SK-N-MC (cell line): ENCODE data around the gene TPO.
"Not testable (repeated sequence)": the region's sequence is repeated elsewhere in the genome, so short reads cannot be mapped to it uniquely, and the experiment has no call there.

Source experiments
- DNase-seq: peaks from one replicate; pipeline ENCODE4 v3.0.0-alpha.2; 2011; ENCODE audit warnings: low read depth, low spot score
- H3K27ac ChIP-seq: fragments of 200-600 bp; sonication (generic); 2 replicates; pipeline ENCODE4 v1.5.1; 2016; ENCODE audit warnings: mixed run types
- H3K36me3 ChIP-seq: fragments of 200-600 bp; sonication (generic); 2 replicates; pipeline ENCODE4 v1.6.1; 2017; ENCODE audit warnings: antibody characterized with exemption, low read length, mixed read lengths; ENCODE audit not compliant: insufficient read depth
- H3K4me3 ChIP-seq: fragments of 200-600 bp; sonication (generic); 2 replicates; pipeline ENCODE4 v1.5.1; 2016
- H3K9ac ChIP-seq: fragments of 200-600 bp; sonication (generic); 2 replicates; pipeline ENCODE4 v1.8.0; 2017; ENCODE audit warnings: mixed run types, mixed read lengths; ENCODE audit not compliant: insufficient read length
- H3K9me3 ChIP-seq: fragments of 200-600 bp; sonication (generic); 2 replicates; pipeline ENCODE4 v1.6.1; 2017; ENCODE audit warnings: low read depth, mild to moderate bottlenecking, antibody characterized with exemption, low read length, moderate library complexity, mixed read lengths
- EZH2 ChIP-seq: fragments of 200-600 bp; sonication (generic); IDR thresholded peaks from one replicate; pipeline ENCODE4 v1.6.1; 2017; ENCODE audit warnings: antibody characterized with exemption
- FOXP2 ChIP-seq: optimal IDR thresholded peaks from 2 replicates; pipeline ENCODE3; 2011; ENCODE audit warnings: mild to moderate bottlenecking, moderate library complexity; ENCODE audit not compliant: insufficient read depth; ENCODE audit errors: extremely low read length, control extremely low read depth
- POLR2AphosphoS5 ChIP-seq: IDR thresholded peaks from 2 replicates; pipeline ENCODE4 v1.6.1; 2012; ENCODE audit warnings: mild to moderate bottlenecking, low read depth, low read length, borderline replicate concordance

TPO gene

GRCh38 chr2:1414121-1414520, 858 bp downstream of the TPO start:
- no peaks in the 10 kb centered on the region for H3K36me3 ChIP-seq
- no peak for TF ChIP-seq POLR2AphosphoS5
- no peak for TF ChIP-seq FOXP2
- TF ChIP-seq EZH2: no peak
- no peaks in the 10 kb centered on the region for H3K9me3 ChIP-seq
- no peak overlapping the region for H3K4me3 ChIP-seq
- H3K9ac ChIP-seq: no peak overlapping the region
- no peak for DNase-seq
- no peak overlapping the region for H3K27ac ChIP-seq

DNA sequence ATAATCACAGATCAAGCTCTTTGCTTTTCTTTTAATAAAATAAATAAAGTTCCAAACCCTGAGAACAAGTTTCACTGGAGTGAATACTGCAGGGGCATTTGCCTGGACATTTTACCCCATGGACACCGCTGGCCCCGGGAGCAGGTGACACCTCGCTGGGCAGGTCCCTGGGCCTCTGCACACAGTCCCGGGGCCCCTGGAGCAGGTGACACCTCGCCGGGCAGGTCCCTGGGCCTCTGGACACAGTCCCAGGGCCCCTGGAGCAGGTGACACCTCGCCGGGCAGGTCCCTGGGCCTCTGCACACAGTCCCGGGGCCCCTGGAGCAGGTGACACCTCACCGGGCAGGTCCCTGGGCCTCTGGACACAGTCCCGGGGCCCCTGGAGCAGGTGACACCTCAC, 1.6 kb downstream of the TPO start:
- not testable (repeated sequence) for H3K4me3 ChIP-seq, DNase-seq, H3K9me3 ChIP-seq, H3K36me3 ChIP-seq, H3K9ac ChIP-seq, H3K27ac ChIP-seq

DNA sequence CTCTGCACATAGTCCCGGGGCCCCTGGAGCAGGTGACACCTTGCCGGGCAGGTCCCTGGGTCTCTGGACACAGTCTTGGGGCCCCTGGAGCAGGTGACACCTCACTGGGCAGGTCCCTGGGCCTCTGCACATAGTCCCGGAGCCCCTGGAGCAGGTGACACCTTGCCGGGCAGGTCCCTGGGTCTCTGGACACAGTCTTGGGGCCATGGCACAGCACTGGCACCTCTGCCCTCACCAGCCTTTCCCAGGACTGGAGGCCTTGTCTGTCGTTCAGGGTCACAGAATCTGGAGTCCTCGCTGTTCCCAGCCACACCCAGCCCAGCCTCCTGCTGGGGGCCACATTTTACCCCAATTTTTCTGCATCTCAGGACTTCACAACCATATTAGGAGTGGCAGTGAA, 2.2 kb downstream of the TPO start:
- H3K36me3 ChIP-seq: no peaks in the 10 kb centered on the region
- no peaks in the 10 kb centered on the region for H3K9me3 ChIP-seq
- no peak for TF ChIP-seq FOXP2
- no peak overlapping the region for H3K27ac ChIP-seq
- no peak for DNase-seq
- H3K4me3 ChIP-seq: no peak overlapping the region
- no peak overlapping the region for H3K9ac ChIP-seq

- Histone ChIP-seq H3K9ac (no peak overlapping the region), H3K9me3 (no peaks in the 10 kb centered on the region), H3K4me3 (peak overlapping the region; percentile 17), H3K27ac (peak overlapping the region; percentile 22; the same call in 1 of the 2 replicates), H3K36me3 (no peaks in the 10 kb centered on the region)
- DNase-seq: peak; percentile 28
- TF ChIP-seq FOXP2 (no peak), EZH2 (no peak), POLR2AphosphoS5 (no peak)
Observed at GRCh38 chr2:1418566-1418965, 5.3 kb downstream of the TPO start.

- no peak for DNase-seq
Observed at GRCh38 chr2:1420746-1421480, 7.7 kb downstream of the TPO start.

DNA sequence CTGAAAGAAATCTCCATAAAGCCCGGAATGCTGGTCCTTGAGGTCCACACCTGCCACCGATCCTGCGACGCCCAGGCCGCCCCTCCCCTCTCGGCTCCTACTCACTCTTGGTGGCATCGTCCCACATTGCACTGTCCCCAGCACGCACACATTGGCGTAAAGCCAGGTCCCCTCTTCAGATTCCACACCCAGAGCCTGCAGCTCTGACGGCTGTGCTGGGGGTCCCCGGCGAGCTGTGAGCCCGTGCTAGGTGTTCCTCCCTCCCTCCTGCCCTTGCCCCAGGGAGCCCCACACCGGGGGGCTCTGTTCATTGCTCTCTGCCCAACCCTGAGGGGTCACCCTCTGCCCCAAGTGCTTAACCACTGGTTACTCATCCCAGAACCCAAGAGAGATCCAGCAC, 8.5 kb downstream of the TPO start:
- Histone ChIP-seq H3K27ac (no peak overlapping the region), H3K4me3 (no peak overlapping the region), H3K9ac (no peak overlapping the region), H3K9me3 (no peaks in the 10 kb centered on the region), H3K36me3 (no peaks in the 10 kb centered on the region)
- no peak for DNase-seq
- TF ChIP-seq POLR2AphosphoS5 (no peak), FOXP2 (no peak), EZH2 (no peak)

More at GRCh38 chr2:1420746-1421480, 7.7 kb downstream of the TPO start:
- Histone ChIP-seq H3K27ac (no peak overlapping the region), H3K36me3 (no peaks in the 10 kb centered on the region), H3K9me3 (no peaks in the 10 kb centered on the region), H3K9ac (no peak overlapping the region), H3K4me3 (no peak overlapping the region)
- no peak for TF ChIP-seq EZH2
- TF ChIP-seq POLR2AphosphoS5: no peak
- TF ChIP-seq FOXP2: no peak

DNA sequence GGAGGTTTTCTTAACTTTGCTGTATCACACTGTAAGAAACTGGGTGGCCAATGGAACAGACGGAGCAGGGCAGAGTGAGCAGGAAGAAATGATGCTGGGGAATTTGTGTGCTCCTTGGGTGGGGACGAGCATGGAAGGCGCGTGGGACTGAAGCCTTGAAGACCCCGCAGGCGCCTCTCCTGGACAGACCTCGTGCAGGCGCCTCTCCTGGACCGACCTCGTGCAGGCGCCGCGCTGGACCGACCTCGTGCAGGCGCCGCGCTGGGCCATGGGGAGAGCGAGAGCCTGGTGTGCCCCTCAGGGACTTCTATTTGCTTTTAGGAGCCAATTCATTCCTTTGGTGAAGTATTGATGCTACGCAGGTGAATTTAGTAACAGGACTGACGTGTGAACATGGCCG, 8.9 kb downstream of the TPO start:
- no peaks in the 10 kb centered on the region for H3K36me3 ChIP-seq
- TF ChIP-seq POLR2AphosphoS5: no peak
- no peak for TF ChIP-seq EZH2
- no peak for TF ChIP-seq FOXP2
- no peak for DNase-seq
- no peak overlapping the region for H3K27ac ChIP-seq
- H3K4me3 ChIP-seq: no peak overlapping the region
- H3K9ac ChIP-seq: no peak overlapping the region
- H3K9me3 ChIP-seq: no peaks in the 10 kb centered on the region

GRCh38 chr2:1422716-1423285, 9.5 kb downstream of the TPO start:
- H3K27ac ChIP-seq: no peak overlapping the region
- no peak for DNase-seq
- TF ChIP-seq FOXP2: no peak
- no peak for TF ChIP-seq POLR2AphosphoS5
- TF ChIP-seq EZH2: no peak
- no peaks in the 10 kb centered on the region for H3K36me3 ChIP-seq
- H3K9ac ChIP-seq: no peak overlapping the region
- no peaks in the 10 kb centered on the region for H3K9me3 ChIP-seq
- H3K4me3 ChIP-seq: no peak overlapping the region

DNA sequence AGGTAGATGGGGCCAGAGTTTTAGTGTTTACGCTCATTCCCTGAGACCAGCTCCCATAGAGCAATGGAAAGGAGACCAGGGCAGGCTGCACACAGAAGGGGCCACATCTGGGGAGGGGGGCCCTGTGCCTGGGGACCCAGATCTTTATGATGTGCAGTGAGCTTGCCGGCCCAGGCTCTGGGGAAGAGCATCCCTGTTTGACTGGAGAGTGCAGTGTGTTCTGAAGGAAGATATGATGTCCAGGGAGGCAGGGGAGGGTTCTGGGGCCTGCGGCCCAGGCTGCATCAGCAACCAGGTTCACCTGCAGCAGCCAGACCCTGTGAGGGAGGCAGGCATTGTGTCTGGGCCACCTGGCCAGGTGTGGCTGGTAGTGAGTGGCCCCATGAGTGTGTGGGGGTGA, 13.8 kb downstream of the TPO start:
- Histone ChIP-seq H3K9ac (no peak overlapping the region), H3K4me3 (no peak overlapping the region), H3K36me3 (no peaks in the 10 kb centered on the region), H3K9me3 (no peaks in the 10 kb centered on the region), H3K27ac (no peak overlapping the region)
- TF ChIP-seq POLR2AphosphoS5 (no peak), EZH2 (no peak), FOXP2 (no peak)
- DNase-seq: no peak
